Spinal cord (tissue), 10 donors: ENCODE data around the gene PEX11A. TPM values are rescaled to one million over a fixed set of nuclear protein-coding genes. Genes with fewer than 3 reads are reported as not detected.

ENCODE experiments used
- DNase-seq, 6 donors: peaks; one replicate each; pipeline versions ENCODE4 v3.0.0 to v3.0.0-alpha.2; 2013 to 2015; ENCODE audit warnings: low spot score in 6 of 6, low read depth in 4 of 6
- H3K27ac ChIP-seq: one replicate; pipeline ENCODE4 v1.5.1; 2013; ENCODE audit warnings: low read depth, low read length, control low read depth
- H3K27me3 ChIP-seq: one replicate; pipeline ENCODE4 v1.6.1; 2013; ENCODE audit warnings: low read length; ENCODE audit not compliant: control insufficient read depth, insufficient read depth
- H3K36me3 ChIP-seq: one replicate; pipeline ENCODE4 v1.6.1; 2013; ENCODE audit warnings: low read length; ENCODE audit not compliant: control insufficient read depth, insufficient read depth
- H3K4me1 ChIP-seq: one replicate; pipeline ENCODE4 v1.6.1; 2013; ENCODE audit warnings: low read length; ENCODE audit not compliant: control insufficient read depth, insufficient read depth
- H3K4me3 ChIP-seq: one replicate; pipeline ENCODE4 v1.5.1; 2013; ENCODE audit warnings: low read depth, low read length, control low read depth
- H3K9me3 ChIP-seq: one replicate; pipeline ENCODE4 v1.6.1; 2013; ENCODE audit warnings: low read length; ENCODE audit not compliant: control insufficient read depth, insufficient read depth
- WGBS: methylation state at CpG from one replicate; pipeline ENCODE4 v1.1.5; 2013; ENCODE audit warnings: missing lambda C conversion rate; ENCODE audit not compliant: insufficient coverage; 5-methylcytosine and 5-hydroxymethylcytosine counted together
- long read RNA-seq, 4 donors: transcript quantifications; one replicate each; lab custom pipeline, GENCODE V29; 2026
- polyA plus RNA-seq, 2 donors: library from polyadenylated mRNA; unstranded; fragments of 120-200 nt; gene quantifications; one replicate each; pipeline ENCODE4 v1.2.1, GENCODE V29; 2013; ENCODE audit not compliant: insufficient read length in 2 of 2
- total RNA-seq, 2 donors: library from RNA; depleted of rRNA in 1 of 2; stranded (reverse); fragments of 120-200 nt in 1 of 2; fragments of >200 nt in 1 of 2; gene quantifications; one replicate each; pipeline versions ENCODE4 v1.2.3 to v1.2.4, GENCODE V29; 2013 to 2014
- donor health status: healthy.

The PEX11A gene, protein sequence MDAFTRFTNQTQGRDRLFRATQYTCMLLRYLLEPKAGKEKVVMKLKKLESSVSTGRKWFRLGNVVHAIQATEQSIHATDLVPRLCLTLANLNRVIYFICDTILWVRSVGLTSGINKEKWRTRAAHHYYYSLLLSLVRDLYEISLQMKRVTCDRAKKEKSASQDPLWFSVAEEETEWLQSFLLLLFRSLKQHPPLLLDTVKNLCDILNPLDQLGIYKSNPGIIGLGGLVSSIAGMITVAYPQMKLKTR
- 10 to 100 TPM; 15.3 to 22.9 TPM for total RNA-seq
- 10 to 100 TPM; 12.7 to 14.7 TPM for polyA plus RNA-seq
- long read RNA-seq, donor 1, partial matches to known transcripts = 0 of 4 reads
- long read RNA-seq, donor 1, other reads (novel, unspliced or antisense) = 0 of 4 reads
- long read RNA-seq, donor 2, partial matches to known transcripts = 0 of 3 reads
- long read RNA-seq, donor 2, other reads (novel, unspliced or antisense) = 0 of 3 reads
- long read RNA-seq, donor 3, partial matches to known transcripts = 0 of 2 reads
- long read RNA-seq, donor 3, other reads (novel, unspliced or antisense) = 0 of 2 reads
- long read RNA-seq, donor 4, partial matches to known transcripts = 0 of 6 reads
- long read RNA-seq, donor 4, other reads (novel, unspliced or antisense) = 0 of 6 reads

- peak in 5 of 6 donors; percentile 50 to 94 (median 65) for DNase-seq
- H3K27me3 ChIP-seq = no peaks in the 10 kb centered on the region
- no peaks in the 10 kb centered on the region for H3K36me3 ChIP-seq
- H3K27ac ChIP-seq = no peak within 1 kb of the TSS
- peak within 1 kb of the TSS; percentile 89 for H3K4me3 ChIP-seq
- peaks cover 15% of the 10 kb centered on the region for H3K4me1 ChIP-seq
- 5% methylated on average over 59 of the region's 60 CpGs for WGBS
- no peaks in the 10 kb centered on the region for H3K9me3 ChIP-seq
Measured at GRCh38 chr15:89690276-89691218, at the start of gene PEX11A, which contains the start of gene WDR93. PEX11A (minus strand) TSS chr15:89690754; CDS start chr15:89690632, 122 bp downstream. WDR93 (plus strand) TSS chr15:89690811; CDS start chr15:89701747, 10,936 bp downstream.

GRCh38 chr15:89740137-89740536 lies 49.6 kb upstream of the PEX11A start:
- DNase-seq = peak in 5 of 6 donors; percentile 58 to 95 (median 73)
- 4% methylated on average over 7 of the region's 8 CpGs for WGBS
- no peak overlapping the region for H3K4me3 ChIP-seq

DNA sequence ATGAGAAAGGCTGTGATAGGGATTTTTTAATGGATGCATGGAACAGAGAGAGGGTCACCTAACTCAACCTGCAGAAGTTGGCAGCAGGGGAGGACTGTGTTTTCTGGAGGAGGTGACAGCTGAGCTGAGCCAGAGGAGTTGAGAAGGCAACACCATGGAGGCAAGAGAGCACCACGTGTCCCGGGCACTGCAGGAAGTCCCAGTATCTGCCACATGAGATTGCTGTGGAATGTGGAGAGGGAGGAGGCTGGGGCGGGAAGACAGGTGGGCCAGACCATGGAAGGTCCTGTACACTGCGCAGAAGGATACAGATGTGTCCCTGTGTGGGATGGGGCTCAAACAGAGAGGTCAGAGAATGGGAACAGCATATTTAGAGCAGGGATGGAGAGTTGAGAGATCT lies 45.2 kb upstream of the PEX11A start:
- Histone ChIP-seq H3K36me3 (no peaks in the 10 kb centered on the region), H3K4me1 (no peaks in the 10 kb centered on the region), H3K9me3 (no peaks in the 10 kb centered on the region), H3K4me3 (no peak overlapping the region), H3K27me3 (no peaks in the 10 kb centered on the region), H3K27ac (no peak overlapping the region)
- WGBS = 61% methylated on average over 4 of the region's 4 CpGs
- DNase-seq = no peak

More at GRCh38 chr15:89740137-89740536, 49.6 kb upstream of the PEX11A start:
- H3K27me3 ChIP-seq = no peaks in the 10 kb centered on the region
- H3K4me1 ChIP-seq = no peaks in the 10 kb centered on the region
- H3K36me3 ChIP-seq = peaks cover 8% of the 10 kb centered on the region
- no peak overlapping the region for H3K27ac ChIP-seq
- H3K9me3 ChIP-seq = no peaks in the 10 kb centered on the region

DNA sequence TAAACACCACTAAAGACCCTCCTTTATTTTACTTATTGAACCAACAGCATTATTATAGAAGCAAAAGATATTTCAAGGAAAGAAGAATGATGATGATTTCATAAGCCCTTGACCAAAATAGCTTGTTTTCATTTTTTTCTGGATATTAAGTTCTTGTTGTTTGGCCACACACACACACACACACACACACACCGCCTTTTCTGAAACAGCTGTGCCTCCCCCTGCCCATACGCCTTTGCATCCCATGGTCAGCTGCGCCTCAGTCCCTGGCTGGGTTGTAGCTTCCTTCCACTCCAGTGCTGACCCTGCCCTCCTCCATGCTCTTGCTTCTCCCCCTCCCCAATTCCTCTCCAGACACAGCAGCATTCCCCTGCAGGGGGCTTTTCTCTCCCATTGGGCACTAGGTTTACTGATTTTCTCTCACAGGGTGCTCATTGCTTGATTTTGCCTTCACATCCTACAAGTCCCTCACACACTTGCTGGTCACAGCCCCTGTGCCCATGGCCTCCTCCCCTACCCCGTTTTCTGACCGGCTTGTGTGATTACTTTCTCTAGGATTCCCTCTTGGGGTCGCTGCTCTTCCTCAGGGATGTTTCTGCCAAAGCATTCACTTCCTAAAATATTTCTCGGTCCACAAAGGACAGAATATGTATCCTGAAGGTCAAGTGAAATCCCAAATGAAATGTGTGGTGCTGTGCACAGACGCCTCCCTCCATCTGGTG lies 42.1 kb upstream of the PEX11A start:
- no peak for DNase-seq
- Histone ChIP-seq H3K36me3 (no peaks in the 10 kb centered on the region), H3K4me1 (no peaks in the 10 kb centered on the region), H3K9me3 (no peaks in the 10 kb centered on the region), H3K27ac (no peak overlapping the region), H3K27me3 (peaks cover 2% of the 10 kb centered on the region), H3K4me3 (no peak overlapping the region)
- 49% methylated on average over 6 of the region's 8 CpGs for WGBS

DNA sequence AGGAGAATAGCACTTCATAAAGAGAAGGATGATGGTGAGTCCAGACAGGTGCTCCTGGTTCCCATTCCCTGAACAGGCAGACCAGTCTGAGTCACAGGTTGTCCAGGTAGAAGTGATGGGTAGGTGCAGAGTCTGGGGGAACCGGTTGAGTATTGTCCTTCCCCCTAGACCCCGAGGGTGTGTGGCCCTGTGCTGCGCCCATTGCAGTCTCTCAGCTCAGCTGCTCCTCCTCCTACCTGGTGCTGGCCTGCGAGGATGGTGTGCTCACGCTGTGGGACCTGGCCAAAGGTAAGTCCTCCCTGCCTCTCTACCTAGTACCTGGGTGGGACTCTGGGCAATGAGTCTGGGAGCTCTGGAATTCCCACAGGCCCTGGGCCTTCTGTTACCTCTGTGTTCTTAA lies 40.7 kb upstream of the PEX11A start:
- peaks cover 2% of the 10 kb centered on the region for H3K27me3 ChIP-seq
- no peak overlapping the region for H3K27ac ChIP-seq
- no peaks in the 10 kb centered on the region for H3K4me1 ChIP-seq

DNA sequence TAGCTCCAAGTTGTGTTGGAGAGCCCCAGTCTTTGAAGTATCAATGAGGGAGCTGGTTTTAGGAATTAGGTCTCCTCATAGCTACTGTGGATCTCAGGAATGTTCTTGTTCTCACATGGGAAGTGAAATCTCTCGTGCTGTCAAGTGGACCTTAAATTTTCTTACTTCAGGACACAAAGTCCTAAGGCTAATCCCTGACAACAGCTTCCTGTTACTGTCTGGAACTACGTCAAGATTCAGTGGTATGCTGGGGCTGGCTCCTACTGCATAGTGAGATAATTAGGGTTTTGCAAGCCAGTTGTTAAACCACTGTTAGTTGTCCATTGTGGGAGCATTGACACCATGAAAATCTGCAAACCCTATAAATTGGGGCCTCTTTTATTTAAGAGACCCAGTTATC lies 37.7 kb upstream of the PEX11A start:
- H3K27me3 ChIP-seq = peaks cover 2% of the 10 kb centered on the region
- no peaks in the 10 kb centered on the region for H3K9me3 ChIP-seq
- no peak overlapping the region for H3K4me3 ChIP-seq
- WGBS = 80% methylated on average over 1 of the region's 2 CpGs
- no peak overlapping the region for H3K27ac ChIP-seq
- no peak for DNase-seq
- no peaks in the 10 kb centered on the region for H3K4me1 ChIP-seq
- no peaks in the 10 kb centered on the region for H3K36me3 ChIP-seq

More for the DNA sequence above, 40.7 kb upstream of the PEX11A start:
- Histone ChIP-seq H3K9me3 (no peaks in the 10 kb centered on the region), H3K4me3 (no peak overlapping the region), H3K36me3 (no peaks in the 10 kb centered on the region)
- 97% methylated on average over 5 of the region's 5 CpGs for WGBS
- DNase-seq = no peak

DNA sequence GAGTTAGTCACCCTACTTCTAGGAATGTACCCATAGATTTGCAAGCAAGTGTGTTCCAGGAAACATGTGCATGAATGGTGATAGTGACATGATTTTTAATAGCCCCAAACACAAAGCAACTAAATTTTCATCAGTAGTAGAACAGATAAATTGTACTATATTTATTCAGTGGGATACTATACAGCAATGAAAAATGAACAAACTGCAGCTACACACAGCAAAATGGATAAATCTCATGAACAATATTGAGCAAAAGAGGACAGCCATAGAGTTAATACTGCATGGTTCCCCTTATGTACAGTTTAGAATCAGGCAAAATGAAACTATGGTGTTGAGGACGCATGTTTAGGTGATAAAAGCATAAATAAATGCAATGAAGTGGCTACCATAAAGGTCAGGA lies 34.5 kb upstream of the PEX11A start:
- whole genome bisulfite sequencing = 100% methylated on average over 1 of the region's 1 CpG
- no peak overlapping the region for H3K4me3 ChIP-seq
- no peak for DNase-seq

GRCh38 chr15:89724621-89725020 lies 34.1 kb upstream of the PEX11A start:
- H3K4me1 ChIP-seq = no peaks in the 10 kb centered on the region

More for the DNA sequence above, 34.5 kb upstream of the PEX11A start:
- H3K9me3 ChIP-seq = no peaks in the 10 kb centered on the region
- no peaks in the 10 kb centered on the region for H3K4me1 ChIP-seq
- no peak overlapping the region for H3K27ac ChIP-seq
- H3K27me3 ChIP-seq = peaks cover 2% of the 10 kb centered on the region
- no peaks in the 10 kb centered on the region for H3K36me3 ChIP-seq

DNA sequence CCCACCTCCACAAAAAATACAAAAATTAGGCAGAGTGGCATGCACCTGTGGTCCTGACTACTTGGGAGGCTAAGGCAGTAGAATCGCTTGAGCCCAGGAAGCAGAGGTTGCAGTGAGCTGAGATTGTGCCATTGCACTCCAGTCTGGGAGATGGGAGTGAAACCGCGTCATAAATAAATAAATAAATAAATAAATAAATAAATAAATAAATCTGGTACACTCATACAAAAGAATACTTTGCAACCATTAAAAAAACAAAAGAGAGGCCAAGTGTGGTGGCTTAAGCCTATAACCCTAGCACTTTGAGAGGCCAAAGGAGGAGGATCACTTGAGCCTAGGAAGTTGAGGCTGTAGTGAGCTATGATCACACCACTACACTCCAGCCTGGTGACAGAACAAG lies 32.5 kb upstream of the PEX11A start:
- H3K9me3 ChIP-seq = no peaks in the 10 kb centered on the region
- no CpG with 5 or more reads among the region's 3 CpGs for WGBS

More at GRCh38 chr15:89724621-89725020, 34.1 kb upstream of the PEX11A start:
- no peak overlapping the region for H3K4me3 ChIP-seq
- no CpG with 5 or more reads among the region's 1 CpG for WGBS
- DNase-seq = no peak
- H3K36me3 ChIP-seq = no peaks in the 10 kb centered on the region
- no peak overlapping the region for H3K27ac ChIP-seq
- peaks cover 2% of the 10 kb centered on the region for H3K27me3 ChIP-seq
- H3K9me3 ChIP-seq = no peaks in the 10 kb centered on the region

More for the DNA sequence above, 32.5 kb upstream of the PEX11A start:
- no peak overlapping the region for H3K27ac ChIP-seq
- H3K4me1 ChIP-seq = no peaks in the 10 kb centered on the region
- H3K27me3 ChIP-seq = no peaks in the 10 kb centered on the region
- H3K36me3 ChIP-seq = no peaks in the 10 kb centered on the region
- no peak overlapping the region for H3K4me3 ChIP-seq
- no peak for DNase-seq
